MM.1S (cell line): ENCODE data around the gene LIG1.

Experiments used
- EZH2 ChIP-seq: fragments of 300-600 bp; sonication (generic); optimal IDR thresholded peaks from 2 replicates; pipeline ENCODE3; 2017; ENCODE audit warnings: low read depth, mild to moderate bottlenecking, antibody characterized with exemption, low read length, mixed read lengths
- TF ChIP-seq, protein P1 (sequence below): fragments of 300-600 bp; sonication (generic); IDR thresholded peaks from 2 replicates; pipeline ENCODE4 v1.5.1; 2016; ENCODE audit warnings: antibody characterized with exemption, low read length, mixed read lengths

DNA sequence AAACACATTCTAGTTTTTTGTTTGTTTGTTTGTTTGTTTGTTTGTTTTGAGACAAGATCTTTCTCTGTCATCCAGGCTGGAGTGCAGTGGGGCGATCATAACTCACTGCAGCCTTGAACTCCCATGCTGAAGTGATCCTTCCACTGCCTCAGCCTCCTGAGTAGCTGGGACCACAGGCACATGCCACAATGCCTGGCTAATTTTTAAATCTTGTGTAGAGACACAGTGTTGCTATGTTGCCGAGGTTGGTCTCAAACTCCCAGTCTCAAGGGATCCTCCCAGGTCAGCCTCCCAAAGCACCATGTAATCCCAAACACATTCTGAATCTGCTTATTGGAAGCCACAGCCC, 75.3 kb downstream of the LIG1 start:
- TF ChIP-seq EZH2: no peak
- TF ChIP-seq, protein P1, sequence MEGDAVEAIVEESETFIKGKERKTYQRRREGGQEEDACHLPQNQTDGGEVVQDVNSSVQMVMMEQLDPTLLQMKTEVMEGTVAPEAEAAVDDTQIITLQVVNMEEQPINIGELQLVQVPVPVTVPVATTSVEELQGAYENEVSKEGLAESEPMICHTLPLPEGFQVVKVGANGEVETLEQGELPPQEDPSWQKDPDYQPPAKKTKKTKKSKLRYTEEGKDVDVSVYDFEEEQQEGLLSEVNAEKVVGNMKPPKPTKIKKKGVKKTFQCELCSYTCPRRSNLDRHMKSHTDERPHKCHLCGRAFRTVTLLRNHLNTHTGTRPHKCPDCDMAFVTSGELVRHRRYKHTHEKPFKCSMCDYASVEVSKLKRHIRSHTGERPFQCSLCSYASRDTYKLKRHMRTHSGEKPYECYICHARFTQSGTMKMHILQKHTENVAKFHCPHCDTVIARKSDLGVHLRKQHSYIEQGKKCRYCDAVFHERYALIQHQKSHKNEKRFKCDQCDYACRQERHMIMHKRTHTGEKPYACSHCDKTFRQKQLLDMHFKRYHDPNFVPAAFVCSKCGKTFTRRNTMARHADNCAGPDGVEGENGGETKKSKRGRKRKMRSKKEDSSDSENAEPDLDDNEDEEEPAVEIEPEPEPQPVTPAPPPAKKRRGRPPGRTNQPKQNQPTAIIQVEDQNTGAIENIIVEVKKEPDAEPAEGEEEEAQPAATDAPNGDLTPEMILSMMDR: no peak
